Liver (tissue), 9 donors: ENCODE data around the gene GRK7. TPM values are rescaled to one million over a fixed set of nuclear protein-coding genes. Genes with fewer than 3 reads are reported as not detected.

ENCODE experiments used
- DNase-seq: peaks from one replicate; pipeline ENCODE4 v3.0.0-alpha.2; 2017; ENCODE audit warnings: low spot score
- H3K27ac ChIP-seq, 2 donors: one replicate each; pipeline ENCODE4 v1.7.0; 2013; ENCODE audit warnings: inconsistent platforms in 2 of 2, low read length in 2 of 2, control low read depth in 1 of 2, low read depth in 1 of 2, mild to moderate bottlenecking in 1 of 2
- H3K27me3 ChIP-seq, 4 donors: one replicate each; pipeline versions ENCODE4 v1.6.1 to v1.7.0; 2013; ENCODE audit warnings: low read length in 3 of 4, inconsistent platforms in 1 of 4, mild to moderate bottlenecking in 1 of 4, moderate library complexity in 1 of 4; ENCODE audit not compliant: control insufficient read depth in 4 of 4, insufficient read depth in 4 of 4
- H3K36me3 ChIP-seq, 4 donors: one replicate each; pipeline versions ENCODE4 v1.6.1 to v1.7.0; 2013; ENCODE audit warnings: low read length in 3 of 4, mild to moderate bottlenecking in 3 of 4, low read depth in 1 of 4, moderate library complexity in 1 of 4; ENCODE audit not compliant: control insufficient read depth in 4 of 4, insufficient read depth in 3 of 4
- H3K4me1 ChIP-seq, 4 donors: one replicate each; pipeline versions ENCODE4 v1.6.1 to v1.7.0; 2013; ENCODE audit warnings: low read length in 3 of 4, mild to moderate bottlenecking in 3 of 4, moderate library complexity in 1 of 4; ENCODE audit not compliant: control insufficient read depth in 4 of 4, insufficient read depth in 4 of 4
- H3K4me3 ChIP-seq, 3 donors: one replicate each; pipeline versions ENCODE4 v1.6.1 to v1.7.0; 2013; ENCODE audit warnings: low read length in 3 of 3, control low read depth in 1 of 3, low read depth in 1 of 3, mild to moderate bottlenecking in 1 of 3
- H3K9ac ChIP-seq, 2 donors: one replicate each; pipeline ENCODE4 v1.7.0; 2013; ENCODE audit warnings: low read length in 2 of 2, mild to moderate bottlenecking in 2 of 2, moderate library complexity in 2 of 2, control low read depth in 1 of 2, low read depth in 1 of 2
- H3K9me3 ChIP-seq, 4 donors: one replicate each; pipeline versions ENCODE4 v1.6.1 to v1.7.0; 2013; ENCODE audit warnings: low read length in 3 of 4; ENCODE audit not compliant: control insufficient read depth in 4 of 4
- EGR1 ChIP-seq, 2 donors: IDR thresholded peaks; 2 replicates each; pipeline ENCODE4 v1.6.1; 2016 to 2018; ENCODE audit warnings: antibody characterized with exemption in 2 of 2, low read depth in 2 of 2
- HNF4G ChIP-seq: IDR thresholded peaks from 2 replicates; pipeline ENCODE4 v1.6.1; 2016; ENCODE audit warnings: antibody characterized with exemption
- JUND ChIP-seq, 2 donors: IDR thresholded peaks; 2 replicates each; pipeline ENCODE4 v1.6.1; 2016; ENCODE audit warnings: antibody characterized with exemption in 2 of 2
- NR2F2 ChIP-seq: IDR thresholded peaks from 2 replicates; pipeline ENCODE4 v1.6.1; 2016; ENCODE audit warnings: antibody characterized with exemption
- RAD21 ChIP-seq, 2 donors: IDR thresholded peaks; 2 replicates each; pipeline ENCODE4 v1.6.1; 2016; ENCODE audit warnings: antibody characterized with exemption in 2 of 2, mild to moderate bottlenecking in 2 of 2
- REST ChIP-seq: IDR thresholded peaks from 2 replicates; pipeline ENCODE4 v1.6.1; 2016; ENCODE audit warnings: antibody characterized with exemption, mild to moderate bottlenecking
- SP1 ChIP-seq: IDR thresholded peaks from 2 replicates; pipeline ENCODE4 v1.6.1; 2018; ENCODE audit warnings: antibody characterized with exemption, mild to moderate bottlenecking
- TAF1 ChIP-seq: conservative IDR thresholded peaks from 2 replicates; pipeline ENCODE4 v1.6.1; 2016; ENCODE audit warnings: antibody characterized with exemption, mild to moderate bottlenecking
- YY1 ChIP-seq: IDR thresholded peaks from 2 replicates; pipeline ENCODE4 v1.6.1; 2016; ENCODE audit warnings: antibody characterized with exemption, mild to moderate bottlenecking
- ZBTB33 ChIP-seq: IDR thresholded peaks from 2 replicates; pipeline ENCODE4 v1.6.1; 2016; ENCODE audit warnings: antibody characterized with exemption
- WGBS: extraction: QIAGEN DNeasy Blood & Tissue Kit; methylation state at CpG from one replicate; pipeline ENCODE4 v1.1.7; 2013; 5-methylcytosine and 5-hydroxymethylcytosine counted together
- polyA plus RNA-seq, 2 donors: library from polyadenylated mRNA; stranded (reverse) in 1 of 2; unstranded in 1 of 2; fragments of 200-250 nt in 1 of 2; fragments of >200 nt in 1 of 2; fragmentation: Nextera tagmentation in 1 of 2; extraction: Ambion mirVana in 1 of 2; gene quantifications; one replicate each; pipeline versions ENCODE4 v1.2.1 to v1.2.3, GENCODE V29; 2013 to 2015
- total RNA-seq, 2 donors: library from RNA; depleted of rRNA; stranded (reverse); fragments of >200 nt; gene quantifications; one replicate each; pipeline ENCODE4 v1.2.3, GENCODE V29; 2014
- TF ChIP-seq, protein P1 (sequence below): IDR thresholded peaks from 2 replicates; pipeline ENCODE4 v1.6.1; 2016; ENCODE audit warnings: antibody characterized with exemption
- TF ChIP-seq, protein P2 (sequence below): IDR thresholded peaks from 2 replicates; pipeline ENCODE4 v1.6.1; 2016; ENCODE audit warnings: antibody characterized with exemption
- TF ChIP-seq, protein P3 (sequence below): fragments of 150-350 bp; IDR thresholded peaks from 2 replicates; pipeline ENCODE4 v1.5.1; 2017; ENCODE audit warnings: improper control_type of control experiment, low read depth, low read length; ENCODE audit not compliant: missing input control
- donor health status: healthy.
- donor health status: healthy.
- donor health status: healthy.
- donor health status: healthy.
- donor health status: healthy.

The GRK7 gene
- total and polyA plus RNA-seq, 4 donors, result 0.08 TPM; not detected in 3

DNA sequence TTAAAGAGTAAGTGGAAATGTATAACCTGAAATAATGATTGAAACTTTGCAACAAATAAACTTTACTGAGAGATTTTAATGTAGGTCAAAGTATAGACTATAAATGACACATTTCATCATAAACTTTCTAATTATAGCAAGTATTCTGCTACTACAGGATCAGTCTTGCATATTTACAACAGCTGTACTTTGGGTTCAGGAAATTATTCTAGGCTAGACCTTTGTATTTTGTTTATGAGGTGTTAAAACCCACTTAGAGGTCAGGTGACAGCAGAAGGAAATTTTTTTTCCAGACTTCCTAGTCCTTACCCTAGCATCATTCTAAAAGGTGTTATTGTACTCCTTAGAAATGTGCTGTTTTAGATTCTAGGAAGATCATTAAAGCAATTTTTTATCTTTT, 22.9 kb upstream of the GRK7 start:
- H3K9ac ChIP-seq, result no peak overlapping the region
- H3K4me1 ChIP-seq, result peaks cover 3 to 26% (median 17%) of the 10 kb centered on the region in 4 donors

DNA sequence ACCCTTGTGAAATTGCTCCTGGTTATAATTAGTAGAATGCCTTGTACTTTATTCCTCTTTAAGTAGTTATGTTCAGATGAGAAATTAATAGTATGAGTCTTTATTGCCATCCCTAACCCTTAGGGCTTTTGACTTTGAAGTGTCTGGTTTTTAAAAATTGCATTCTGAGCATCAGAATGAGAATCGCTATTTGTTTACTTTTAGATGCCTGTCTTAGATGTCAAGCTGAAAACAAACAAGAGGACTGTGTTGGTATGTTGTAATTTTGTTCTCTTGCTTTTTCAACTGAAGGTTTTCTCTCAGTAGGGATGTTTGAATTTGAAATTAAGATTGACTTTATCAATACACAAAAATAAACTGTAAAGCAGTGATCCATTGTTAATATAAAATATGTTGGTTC, 19.9 kb upstream of the GRK7 start:
- Histone ChIP-seq H3K4me1 (peaks cover 3 to 26% (median 17%) of the 10 kb centered on the region in 4 donors), H3K9ac (no peak overlapping the region), H3K36me3 (peaks cover 5 to 23% (median 21%) of the 10 kb centered on the region in 4 donors)

More for the DNA sequence above, 22.9 kb upstream of the GRK7 start:
- Histone ChIP-seq H3K27ac (no peak overlapping the region), H3K27me3 (no peaks in the 10 kb centered on the region), H3K9me3 (no peaks in the 10 kb centered on the region), H3K36me3 (peaks cover 4 to 9% (median 6%) of the 10 kb centered on the region in 4 donors), H3K4me3 (no peak overlapping the region)
- no peak for DNase-seq
- TF ChIP-seq EGR1 (IDR thresholded peaks at IDR 0.05; ENCODE audit: low read depth in 2 of 2) (no peak), SP1 (no peak), YY1 (no peak)

GRCh38 chr3:141746962-141747361, 16.2 kb upstream of the GRK7 start:
- H3K9me3 ChIP-seq, result no peaks in the 10 kb centered on the region
- 95% methylated on average over 4 of the region's 4 CpGs for WGBS
- H3K27me3 ChIP-seq, result no peaks in the 10 kb centered on the region
- H3K27ac ChIP-seq, result no peak overlapping the region
- DNase-seq, result no peak
- H3K4me1 ChIP-seq, result peaks cover 0 to 6% (median 1%) of the 10 kb centered on the region in 4 donors
- no peak overlapping the region for H3K9ac ChIP-seq
- peaks cover 5 to 25% (median 21%) of the 10 kb centered on the region in 4 donors for H3K36me3 ChIP-seq
- H3K4me3 ChIP-seq, result no peak overlapping the region
- TF ChIP-seq HNF4G (no peak), TAF1 (no peak), SP1 (no peak), NR2F2 (no peak), REST (no peak), YY1 (no peak), JUND (IDR thresholded peaks at IDR 0.05) (no peak), RAD21 (IDR thresholded peaks at IDR 0.05) (no peak), ZBTB33 (no peak)
- TF ChIP-seq, protein P1, sequence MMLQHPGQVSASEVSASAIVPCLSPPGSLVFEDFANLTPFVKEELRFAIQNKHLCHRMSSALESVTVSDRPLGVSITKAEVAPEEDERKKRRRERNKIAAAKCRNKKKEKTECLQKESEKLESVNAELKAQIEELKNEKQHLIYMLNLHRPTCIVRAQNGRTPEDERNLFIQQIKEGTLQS, result no peak
- TF ChIP-seq, protein P2, sequence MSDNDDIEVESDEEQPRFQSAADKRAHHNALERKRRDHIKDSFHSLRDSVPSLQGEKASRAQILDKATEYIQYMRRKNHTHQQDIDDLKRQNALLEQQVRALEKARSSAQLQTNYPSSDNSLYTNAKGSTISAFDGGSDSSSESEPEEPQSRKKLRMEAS, result no peak

More for the DNA sequence above, 19.9 kb upstream of the GRK7 start:
- Histone ChIP-seq H3K27ac (no peak overlapping the region), H3K9me3 (no peaks in the 10 kb centered on the region), H3K27me3 (no peaks in the 10 kb centered on the region), H3K4me3 (no peak overlapping the region)
- WGBS, result 32% methylated on average over 1 of the region's 1 CpG
- TF ChIP-seq RAD21 (IDR thresholded peaks at IDR 0.05) (peak in 1 of 2 donors; percentile 7), SP1 (no peak), NR2F2 (no peak), ZBTB33 (no peak)
- TF ChIP-seq, protein P3, sequence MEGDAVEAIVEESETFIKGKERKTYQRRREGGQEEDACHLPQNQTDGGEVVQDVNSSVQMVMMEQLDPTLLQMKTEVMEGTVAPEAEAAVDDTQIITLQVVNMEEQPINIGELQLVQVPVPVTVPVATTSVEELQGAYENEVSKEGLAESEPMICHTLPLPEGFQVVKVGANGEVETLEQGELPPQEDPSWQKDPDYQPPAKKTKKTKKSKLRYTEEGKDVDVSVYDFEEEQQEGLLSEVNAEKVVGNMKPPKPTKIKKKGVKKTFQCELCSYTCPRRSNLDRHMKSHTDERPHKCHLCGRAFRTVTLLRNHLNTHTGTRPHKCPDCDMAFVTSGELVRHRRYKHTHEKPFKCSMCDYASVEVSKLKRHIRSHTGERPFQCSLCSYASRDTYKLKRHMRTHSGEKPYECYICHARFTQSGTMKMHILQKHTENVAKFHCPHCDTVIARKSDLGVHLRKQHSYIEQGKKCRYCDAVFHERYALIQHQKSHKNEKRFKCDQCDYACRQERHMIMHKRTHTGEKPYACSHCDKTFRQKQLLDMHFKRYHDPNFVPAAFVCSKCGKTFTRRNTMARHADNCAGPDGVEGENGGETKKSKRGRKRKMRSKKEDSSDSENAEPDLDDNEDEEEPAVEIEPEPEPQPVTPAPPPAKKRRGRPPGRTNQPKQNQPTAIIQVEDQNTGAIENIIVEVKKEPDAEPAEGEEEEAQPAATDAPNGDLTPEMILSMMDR, result no peak
- no peak for DNase-seq
